HG02759 (cell line): Measurements from ENCODE around the gene GPR62.
A peak's percentile ranks its signal among the peaks of the same experiment; 100 is the strongest.

Experiments
- ATAC-seq: cut with Tn5 transposase; IDR thresholded peaks from one replicate; pipeline ENCODE4 v1.9.1; 2021; ENCODE audit warnings: mild to moderate bottlenecking, moderate library complexity; ENCODE audit not compliant: unreplicated experiment

GPR62 gene

GRCh38 chr3:51968883-51969678 lies 13.9 kb downstream of the GPR62 start:
- no peak for ATAC-seq

- ATAC-seq, result no peak
Measured at GRCh38 chr3:51969841-51970240, 14.7 kb downstream of the GPR62 start.

DNA sequence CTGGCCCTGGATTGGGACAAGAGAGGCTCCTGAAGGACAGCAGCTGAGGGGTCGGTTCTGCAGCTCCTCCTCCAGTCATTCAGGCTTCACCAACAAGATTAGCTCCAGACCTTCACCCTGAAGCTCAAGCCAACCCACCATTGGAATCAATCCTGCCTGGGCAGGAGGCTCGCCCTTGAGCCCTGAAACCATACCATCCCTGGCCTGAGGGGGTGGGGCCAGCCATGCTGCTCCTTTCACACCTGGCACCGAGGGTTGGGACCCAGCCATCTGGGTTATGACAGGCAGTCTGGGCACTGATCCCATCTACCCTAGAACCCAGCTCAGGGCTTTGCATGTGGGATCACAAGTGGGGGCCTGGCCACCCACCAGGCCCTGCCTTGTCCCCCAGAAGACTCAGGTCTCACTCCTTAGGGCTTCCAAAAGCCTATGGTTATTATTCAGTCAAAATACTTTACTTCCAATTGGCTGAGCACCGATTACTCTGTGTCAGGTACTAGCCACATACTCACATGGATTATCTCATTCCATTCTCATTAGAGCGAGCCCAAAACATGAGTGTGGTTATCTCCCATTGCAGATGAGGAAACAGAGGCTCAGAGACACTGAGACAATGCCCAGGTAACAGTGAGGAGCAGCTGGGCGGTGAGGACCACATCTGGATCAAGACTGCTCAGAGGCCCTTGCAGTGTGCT lies 15.6 kb downstream of the GPR62 start:
- ATAC-seq, result no peak

- no peak for ATAC-seq
Measured at GRCh38 chr3:51971350-51971749, 16.2 kb downstream of the GPR62 start.

GRCh38 chr3:51974277-51974962 lies 19.2 kb downstream of the GPR62 start:
- peak; percentile 1 for ATAC-seq

GRCh38 chr3:51974963-51975851 lies 20.0 kb downstream of the GPR62 start, which contains the start of gene ABHD14A:
Gene ABHD14A, plus strand, starts transcription at chr3:51975064. Its CDS starts 72 bp downstream, at chr3:51975136.
- peak; percentile 69 for ATAC-seq

- no peak for ATAC-seq
Measured at GRCh38 chr3:51975852-51976549, 20.8 kb downstream of the GPR62 start.

GRCh38 chr3:51977446-51978142 lies 22.4 kb downstream of the GPR62 start:
- no peak for ATAC-seq

DNA sequence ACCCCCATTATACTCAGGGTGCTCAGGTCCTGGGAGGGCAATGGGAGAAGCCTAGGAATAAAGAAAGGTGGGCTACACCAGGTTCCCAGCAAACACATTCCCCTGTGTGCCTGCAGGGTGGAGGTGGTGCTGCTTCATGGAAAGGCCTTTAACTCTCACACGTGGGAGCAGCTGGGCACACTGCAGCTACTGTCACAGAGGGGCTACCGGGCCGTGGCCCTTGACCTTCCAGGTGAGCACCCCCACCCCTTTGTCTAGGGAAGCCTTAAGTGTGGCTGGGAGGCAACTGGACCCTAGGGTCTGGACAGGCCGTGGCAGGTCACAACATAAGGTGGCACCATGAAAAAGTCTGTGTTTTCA lies 22.9 kb downstream of the GPR62 start:
- ATAC-seq, result no peak

DNA sequence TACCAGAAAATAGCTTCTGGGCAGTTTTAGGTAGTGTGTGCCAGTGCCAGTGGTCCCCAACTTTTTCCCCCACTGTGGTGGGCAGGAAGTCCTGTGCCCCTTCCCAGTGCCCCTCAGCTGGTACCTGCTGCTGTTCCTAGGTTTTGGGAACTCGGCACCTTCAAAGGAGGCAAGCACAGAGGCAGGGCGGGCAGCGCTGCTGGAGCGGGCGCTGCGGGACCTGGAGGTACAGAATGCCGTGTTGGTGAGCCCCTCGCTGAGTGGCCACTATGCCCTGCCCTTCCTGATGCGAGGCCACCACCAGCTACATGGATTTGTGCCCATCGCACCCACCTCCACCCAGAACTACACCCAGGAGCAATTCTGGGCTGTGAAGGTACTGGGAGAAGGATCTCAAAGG lies 25.1 kb downstream of the GPR62 start:
- ATAC-seq, result no peak

GRCh38 chr3:51982352-51982837 lies 27.2 kb downstream of the GPR62 start:
- ATAC-seq, result peak; percentile 46

GRCh38 chr3:51982838-51983577 lies 27.8 kb downstream of the GPR62 start, which contains the start of gene ACY1:
Gene ACY1, plus strand, starts transcription at chr3:51983535. Its CDS starts 530 bp downstream, at chr3:51984065.
- ATAC-seq, result peak; percentile 86

DNA sequence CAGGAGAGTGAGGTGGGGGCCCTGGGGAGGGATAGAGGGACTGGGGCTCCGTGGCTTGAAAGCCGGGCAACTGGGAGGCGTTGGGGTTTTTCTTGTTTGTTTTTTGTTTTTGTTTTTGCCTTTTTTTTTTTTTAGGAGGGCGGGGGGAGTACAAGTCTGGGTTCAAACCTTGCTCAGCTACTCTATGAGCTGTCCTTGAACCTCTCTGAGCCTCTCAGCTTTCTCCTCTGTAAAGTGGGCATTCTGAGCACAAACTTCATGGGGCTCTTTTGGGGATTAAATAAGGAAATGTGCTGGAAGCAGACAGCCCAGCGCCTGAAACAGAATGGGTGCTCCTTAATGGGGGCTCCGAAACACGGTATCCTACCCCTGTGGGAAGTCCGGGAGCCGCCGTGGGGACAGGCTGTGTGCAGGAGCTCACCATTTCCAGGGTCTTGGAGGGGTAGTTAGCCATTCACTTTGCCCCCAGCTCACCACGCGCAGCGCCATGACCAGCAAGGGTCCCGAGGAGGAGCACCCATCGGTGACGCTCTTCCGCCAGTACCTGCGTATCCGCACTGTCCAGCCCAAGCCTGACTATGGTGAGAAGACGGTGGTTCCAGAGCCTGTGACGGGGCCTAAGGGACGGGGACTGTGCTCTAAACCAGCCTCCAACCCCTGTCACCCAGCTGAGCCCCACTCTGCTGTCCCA lies 28.5 kb downstream of the GPR62 start:
- ATAC-seq, result no peak

GRCh38 chr3:51984269-51984647 lies 29.1 kb downstream of the GPR62 start:
- ATAC-seq, result no peak

DNA sequence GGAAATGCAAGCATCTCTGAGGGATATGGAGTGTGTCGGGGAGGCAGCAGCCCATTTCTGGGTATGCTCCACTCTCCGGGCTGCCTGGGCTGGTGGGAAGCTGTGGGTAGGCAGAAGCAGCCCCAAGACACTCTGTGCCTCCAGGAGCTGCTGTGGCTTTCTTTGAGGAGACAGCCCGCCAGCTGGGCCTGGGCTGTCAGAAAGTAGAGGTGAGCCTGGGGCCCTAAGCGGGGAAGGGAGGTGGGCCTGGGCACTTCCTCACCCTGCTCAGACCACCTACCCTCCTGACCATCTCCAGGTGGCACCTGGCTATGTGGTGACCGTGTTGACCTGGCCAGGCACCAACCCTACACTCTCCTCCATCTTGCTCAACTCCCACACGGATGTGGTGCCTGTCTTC lies 29.9 kb downstream of the GPR62 start:
- ATAC-seq, result no peak

DNA sequence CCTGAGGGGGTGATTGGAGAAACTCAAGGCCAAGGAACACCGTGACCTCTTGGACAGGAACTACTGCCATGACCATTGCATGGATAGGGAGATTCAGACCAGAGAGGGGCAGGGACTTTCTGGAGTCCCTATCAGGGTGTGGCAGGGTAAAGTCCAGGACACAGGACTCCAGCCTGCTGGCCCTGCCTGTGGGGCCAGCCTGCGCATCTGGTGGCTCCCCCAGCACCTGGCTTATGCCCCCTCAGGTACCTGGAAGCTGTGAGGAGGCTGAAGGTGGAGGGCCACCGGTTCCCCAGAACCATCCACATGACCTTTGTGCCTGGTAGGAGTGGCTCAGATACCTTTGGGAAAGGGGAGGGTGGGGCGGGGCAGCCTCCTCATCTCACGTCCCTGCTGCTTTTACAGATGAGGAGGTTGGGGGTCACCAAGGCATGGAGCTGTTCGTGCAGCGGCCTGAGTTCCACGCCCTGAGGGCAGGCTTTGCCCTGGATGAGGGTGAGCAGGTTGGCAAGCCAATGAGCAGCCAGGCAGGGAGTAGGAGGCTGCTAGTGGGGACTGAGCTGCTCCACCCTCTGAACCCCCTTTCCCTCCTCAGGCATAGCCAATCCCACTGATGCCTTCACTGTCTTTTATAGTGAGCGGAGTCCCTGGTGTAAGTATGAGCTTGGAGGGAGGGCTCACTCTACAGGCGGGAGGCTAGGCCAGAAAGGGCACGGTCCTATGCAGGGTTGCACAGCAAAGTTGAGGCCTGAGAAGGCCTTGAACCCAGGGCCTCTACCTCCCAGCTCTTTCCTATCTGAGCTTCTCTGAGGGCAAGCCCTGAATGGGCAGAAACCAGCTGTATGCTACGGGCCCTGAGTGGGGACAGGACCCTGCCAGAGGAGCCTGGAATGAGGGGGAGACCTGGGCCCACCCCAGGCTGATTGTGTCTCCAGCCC lies 31.1 kb downstream of the GPR62 start:
- ATAC-seq, result no peak

DNA sequence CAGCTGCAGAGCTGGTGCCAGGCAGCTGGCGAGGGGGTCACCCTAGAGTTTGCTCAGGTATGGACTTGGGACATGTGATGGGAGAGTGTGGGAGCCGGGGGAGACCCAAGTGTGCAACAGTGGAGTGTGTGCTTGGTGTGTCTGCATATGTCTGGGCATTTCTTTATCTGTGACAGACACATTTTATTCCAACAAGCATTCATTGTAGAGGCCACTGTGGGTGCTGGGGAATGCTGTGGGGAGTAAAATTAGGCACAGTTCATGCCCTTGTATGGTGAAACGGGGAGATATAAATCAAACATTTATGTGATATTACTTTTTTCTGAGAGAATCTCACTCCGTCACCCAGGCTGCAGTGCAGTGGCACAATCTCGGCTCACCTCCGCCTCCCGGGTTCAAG lies 32.4 kb downstream of the GPR62 start:
- no peak for ATAC-seq
